ENCODE data around the gene SMG6.

The SMG6 gene

GRCh38 chr17:2297023-2297422 is 6.6 kb downstream of the SMG6 start:
- no peak for DNase-seq (ENCODE audit: extremely low spot score)
- no peak for TF ChIP-seq CTCF (IDR thresholded peaks at IDR 0.05; ENCODE audit: control extremely low read depth, extremely low read depth, low read depth, missing control alignments)
- POLR2A ChIA-PET: no interaction called here
- CTCF ChIA-PET: interaction anchor here (1.2 to 1.4 kb wide), 3 partner anchors 13 to 238 kb away, joined by 3 to 4 read pairs (median 3); no protein-coding TSS in a partner anchor

GRCh38 chr17:2295575-2295974 is 8.0 kb downstream of the SMG6 start:
- ChIA-PET POLR2A (no interaction called here), CTCF (interaction anchor here (0.8 to 2.9 kb wide), 4 partner anchors 13 to 241 kb away, joined by 3 to 8 read pairs (median 3); no protein-coding TSS in a partner anchor)
- TF ChIP-seq CTCF (IDR thresholded peaks at IDR 0.05; ENCODE audit: control extremely low read depth, extremely low read depth, low read depth, missing control alignments): no peak
- no peak for DNase-seq (ENCODE audit: extremely low spot score)

- no peak for TF ChIP-seq CTCF (IDR thresholded peaks at IDR 0.05; ENCODE audit: control extremely low read depth, extremely low read depth, low read depth, missing control alignments)
- ChIA-PET POLR2A (interaction anchor here (0.7 kb wide), 2 partner anchors 19 to 32 kb away, joined by 4 to 5 read pairs; no protein-coding TSS in a partner anchor), CTCF (interaction anchor here (1.0 to 1.4 kb wide), 4 partner anchors 8 to 238 kb away, joined by 3 to 6 read pairs (median 4); no protein-coding TSS in a partner anchor)
- no peak for DNase-seq (ENCODE audit: extremely low spot score)
These were observed 11.5 kb downstream of the SMG6 start for GRCh38 chr17:2292100-2292499.

GRCh38 chr17:2289878-2290478 is 13.6 kb downstream of the SMG6 start:
- ChIA-PET CTCF (interaction anchor here (1.1 to 2.8 kb wide), 3 partner anchors 45 to 235 kb away, joined by 3 to 12 read pairs (median 5); partner anchors contain the start of gene HIC1), POLR2A (no interaction called here)
- DNase-seq (ENCODE audit: extremely low spot score): no peak

GRCh38 chr17:2283302-2283701 is 20.3 kb downstream of the SMG6 start:
- ChIA-PET CTCF (interaction anchor here (0.7 to 6.0 kb wide), 28 partner anchors 9 to 240 kb away, joined by 3 to 100 read pairs (median 5); partner anchors contain the start of genes HIC1 and TSR1), POLR2A (interaction anchor here (1.3 to 1.6 kb wide), 2 partner anchors 24 to 29 kb away, joined by 3 to 4 read pairs; no protein-coding TSS in a partner anchor)
- no peak for TF ChIP-seq CTCF (IDR thresholded peaks at IDR 0.05; ENCODE audit: control extremely low read depth, extremely low read depth, low read depth, missing control alignments)
- no peak for DNase-seq (ENCODE audit: extremely low spot score)

More at GRCh38 chr17:2289878-2290478, 13.6 kb downstream of the SMG6 start:
- no peak for TF ChIP-seq CTCF (IDR thresholded peaks at IDR 0.05; ENCODE audit: control extremely low read depth, extremely low read depth, low read depth, missing control alignments)

- TF ChIP-seq CTCF (IDR thresholded peaks at IDR 0.05; ENCODE audit: control extremely low read depth, extremely low read depth, low read depth, missing control alignments): peak; percentile 43
- CTCF ChIA-PET: interaction anchor here (0.7 to 6.0 kb wide), 31 partner anchors 9 to 240 kb away, joined by 3 to 100 read pairs (median 5); partner anchors contain the start of genes HIC1 and TSR1
- POLR2A ChIA-PET: interaction anchor here (1.3 kb wide), 1 partner anchor 28 kb away, joined by 3 read pairs; no protein-coding TSS in a partner anchor
- peak; percentile 61 for DNase-seq (ENCODE audit: extremely low spot score)
These were observed 21.2 kb downstream of the SMG6 start for GRCh38 chr17:2282297-2282873.

Measured in GM10248 (cell line).